ENCODE results near the gene ARHGAP22. TPM values are rescaled to one million over a fixed set of nuclear protein-coding genes. Genes with fewer than 3 reads are reported as not detected.

Gene ARHGAP22
- total RNA-seq, 1 donor from 2014 or later, result 3.8 TPM

DNA sequence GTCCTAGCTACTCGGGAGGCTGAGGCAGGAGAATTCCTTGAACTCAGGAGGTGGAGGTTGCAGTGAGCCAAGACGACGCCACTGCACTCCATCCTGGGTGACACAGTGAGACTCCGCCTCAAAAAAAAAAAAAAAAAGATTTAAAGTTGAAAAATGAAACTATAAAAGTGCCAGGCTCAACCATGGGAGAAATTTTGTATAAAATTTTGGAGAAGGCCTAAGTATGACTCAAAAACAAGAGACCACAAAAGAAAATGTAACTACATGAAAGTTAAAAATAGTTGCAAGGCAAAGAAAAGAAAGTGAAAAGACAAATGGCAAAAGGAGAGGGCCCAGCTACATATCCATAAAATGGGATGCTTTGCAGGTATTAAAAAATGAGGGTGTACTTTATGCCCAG is 104.1 kb downstream of the ARHGAP22 start:
- Histone ChIP-seq H3K4me3 (no peak overlapping the region), H3K36me3 (no peaks in the 10 kb centered on the region), H3K4me1 (peaks cover 10% of the 10 kb centered on the region), H3K27ac (replicated peaks) (no peak overlapping the region), H3K9me3 (replicated peaks) (no peaks in the 10 kb centered on the region), H3K27me3 (ENCODE audit: low read depth) (no peaks in the 10 kb centered on the region)
- no peak for TF ChIP-seq CTCF (IDR thresholded peaks at IDR 0.05; ENCODE audit: borderline replicate concordance)
- no peak for DNase-seq
- intact Hi-C loops (cut with micrococcal nuclease), result loop anchor here (10.0 kb wide), 1 partner anchor 136 kb away; no protein-coding TSS in a partner anchor

GRCh38 chr10:48498940-48499510 is 105.8 kb downstream of the ARHGAP22 start:
- no peak overlapping the region for H3K4me3 ChIP-seq
- no peaks in the 10 kb centered on the region for H3K36me3 ChIP-seq
- intact Hi-C loops (cut with micrococcal nuclease), result no loop called here
- H3K4me1 ChIP-seq, result peaks cover 10% of the 10 kb centered on the region
- no peak for DNase-seq
- no peaks in the 10 kb centered on the region for H3K9me3 ChIP-seq (replicated peaks)
- H3K27me3 ChIP-seq (ENCODE audit: low read depth), result no peaks in the 10 kb centered on the region
- TF ChIP-seq CTCF (IDR thresholded peaks at IDR 0.05; ENCODE audit: borderline replicate concordance), result no peak
- H3K27ac ChIP-seq (replicated peaks), result no peak overlapping the region

GRCh38 chr10:48497780-48498770 is 106.8 kb downstream of the ARHGAP22 start:
- no peaks in the 10 kb centered on the region for H3K9me3 ChIP-seq (replicated peaks)
- intact Hi-C loops (cut with micrococcal nuclease), result no loop called here
- DNase-seq, result no peak
- H3K4me1 ChIP-seq, result peaks cover 10% of the 10 kb centered on the region
- H3K4me3 ChIP-seq, result no peak overlapping the region
- H3K27me3 ChIP-seq (ENCODE audit: low read depth), result no peaks in the 10 kb centered on the region
- no peak for TF ChIP-seq CTCF (IDR thresholded peaks at IDR 0.05; ENCODE audit: borderline replicate concordance)
- no peak overlapping the region for H3K27ac ChIP-seq (replicated peaks)
- H3K36me3 ChIP-seq, result no peaks in the 10 kb centered on the region

DNA sequence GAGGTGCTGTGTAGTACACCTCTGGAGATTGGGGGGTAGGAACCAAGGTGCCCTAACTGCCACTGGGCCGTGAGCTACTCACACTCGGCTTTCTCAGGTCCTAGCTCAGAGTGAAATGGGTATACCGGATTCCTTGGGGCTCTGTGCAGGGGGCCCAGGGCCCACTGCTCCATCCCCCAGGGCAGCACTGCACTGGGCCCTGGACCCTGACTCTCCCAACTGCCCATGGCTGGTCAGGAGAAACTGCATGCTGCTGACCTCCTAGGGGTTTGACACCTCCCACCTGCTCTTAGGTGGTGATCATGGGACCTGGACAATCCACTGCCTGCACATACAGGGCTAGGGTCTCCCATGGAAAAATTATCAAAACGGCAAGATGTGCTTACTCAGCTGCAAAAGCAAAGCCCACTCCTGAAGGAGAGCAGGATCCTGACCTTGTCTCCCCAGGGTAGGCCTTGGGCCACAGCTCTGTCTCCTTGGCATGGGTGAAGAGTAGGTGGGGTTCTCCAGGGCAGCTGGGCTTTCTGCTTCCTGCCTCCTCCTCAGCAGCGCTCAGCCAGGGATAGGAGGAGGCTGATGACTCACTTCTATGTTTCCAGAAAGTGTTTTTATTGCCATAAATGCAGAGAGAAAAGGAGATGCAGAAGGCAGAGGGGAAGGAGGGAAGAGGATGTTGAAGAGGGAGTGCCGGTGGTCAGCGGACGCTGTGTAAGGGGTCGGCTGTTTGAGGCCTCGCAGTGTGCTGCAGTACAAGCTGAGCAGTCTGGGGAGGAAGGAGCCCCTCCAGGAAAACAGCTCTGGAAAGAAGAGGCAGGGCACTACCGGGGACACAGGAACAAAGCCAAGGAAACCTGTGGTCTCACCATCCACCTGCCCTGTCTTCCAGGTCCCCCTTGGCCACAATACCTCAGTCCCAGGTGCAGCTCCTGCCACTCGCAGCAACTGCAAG is 107.8 kb downstream of the ARHGAP22 start:
- intact Hi-C loops (cut with micrococcal nuclease), result no loop called here
- TF ChIP-seq CTCF (IDR thresholded peaks at IDR 0.05; ENCODE audit: borderline replicate concordance), result no peak
- DNase-seq, result no peak
- Histone ChIP-seq H3K27me3 (ENCODE audit: low read depth) (no peaks in the 10 kb centered on the region), H3K4me1 (peaks cover 10% of the 10 kb centered on the region), H3K36me3 (no peaks in the 10 kb centered on the region), H3K27ac (replicated peaks) (no peak overlapping the region), H3K9me3 (replicated peaks) (no peaks in the 10 kb centered on the region), H3K4me3 (no peak overlapping the region)
